Smooth muscle cell (in vitro differentiated cells): ENCODE measurements around the gene FHIP1A. TPM values are rescaled to one million over a fixed set of nuclear protein-coding genes. Genes with fewer than 3 reads are reported as not detected.

ENCODE experiments used
- DNase-seq: peaks from one replicate; lab custom pipeline; 2025; ENCODE audit not compliant: unreplicated experiment; lab: John Stamatoyannopoulos, UW
- H2AFZ ChIP-seq: fragments of 200-600 bp; sonication (generic); 2 replicates; pipeline ENCODE4 v1.6.0; 2016; ENCODE audit warnings: antibody characterized with exemption, low read depth, mild to moderate bottlenecking
- H3F3A ChIP-seq: fragments of 200-600 bp; sonication (generic); 2 replicates; pipeline ENCODE4 v1.6.0; 2017; ENCODE audit warnings: antibody characterized with exemption, low read depth
- H3K27ac ChIP-seq: fragments of 200-600 bp; sonication (generic); 2 replicates; pipeline ENCODE4 v1.5.1; 2016; ENCODE audit warnings: low read depth, mild to moderate bottlenecking
- H3K27me3 ChIP-seq: fragments of 200-600 bp; sonication (generic); 2 replicates; pipeline ENCODE4 v1.6.1; 2016; ENCODE audit warnings: low read depth, mild to moderate bottlenecking
- H3K36me3 ChIP-seq: fragments of 200-600 bp; sonication (generic); 2 replicates; pipeline ENCODE4 v1.5.1; 2016; ENCODE audit warnings: low read depth
- H3K4me1 ChIP-seq: fragments of 200-600 bp; sonication (generic); 2 replicates; pipeline ENCODE4 v1.5.1; 2016; ENCODE audit warnings: low read depth
- H3K4me2 ChIP-seq: fragments of 200-600 bp; sonication (generic); 2 replicates; pipeline ENCODE4 v1.6.0; 2016; ENCODE audit warnings: mild to moderate bottlenecking
- H3K4me3 ChIP-seq: fragments of 200-600 bp; sonication (generic); 2 replicates; pipeline ENCODE4 v1.5.1; 2016; ENCODE audit warnings: mild to moderate bottlenecking
- H3K79me2 ChIP-seq: fragments of 200-600 bp; sonication (generic); 2 replicates; pipeline ENCODE4 v1.6.0; 2016; ENCODE audit warnings: low read depth, mild to moderate bottlenecking
- H3K9ac ChIP-seq: fragments of 200-600 bp; sonication (generic); 2 replicates; pipeline ENCODE4 v1.6.0; 2016; ENCODE audit warnings: low read depth
- H3K9me3 ChIP-seq: fragments of 200-600 bp; sonication (generic); replicated peaks from 2 replicates; pipeline ENCODE4 v1.5.1; 2016; ENCODE audit warnings: low read depth
- H4K20me1 ChIP-seq: fragments of 200-600 bp; sonication (generic); 2 replicates; pipeline ENCODE4 v1.6.0; 2016; ENCODE audit warnings: low read depth
- WGBS: methylation state at CpG from one replicate; pipeline ENCODE4 v1.1.7; 2016; ENCODE audit warnings: low lambda C conversion rate; 5-methylcytosine and 5-hydroxymethylcytosine counted together
- polyA plus RNA-seq: library from polyadenylated mRNA; unstranded; fragments of >200 nt; fragmentation: Nextera tagmentation; extraction: Ambion mirVana; gene quantifications from 2 replicates; pipeline ENCODE4 v1.2.1, GENCODE V29; 2016
- total RNA-seq: library from RNA; depleted of rRNA; stranded (reverse); fragments of >200 nt; gene quantifications from 2 replicates; pipeline ENCODE4 v1.2.3, GENCODE V29; 2014
- TF ChIP-seq, protein P1 (sequence below): fragments of 200-600 bp; sonication (generic); IDR thresholded peaks from 2 replicates; pipeline ENCODE4 v1.5.1; 2017; ENCODE audit warnings: borderline replicate concordance, mild to moderate bottlenecking, antibody characterized with exemption; ENCODE audit not compliant: insufficient read depth, poor library complexity, severe bottlenecking

Gene FHIP1A
- total and polyA plus RNA-seq, 2 experiments from 2014 or later = 0.48 to 4.1 TPM

DNA sequence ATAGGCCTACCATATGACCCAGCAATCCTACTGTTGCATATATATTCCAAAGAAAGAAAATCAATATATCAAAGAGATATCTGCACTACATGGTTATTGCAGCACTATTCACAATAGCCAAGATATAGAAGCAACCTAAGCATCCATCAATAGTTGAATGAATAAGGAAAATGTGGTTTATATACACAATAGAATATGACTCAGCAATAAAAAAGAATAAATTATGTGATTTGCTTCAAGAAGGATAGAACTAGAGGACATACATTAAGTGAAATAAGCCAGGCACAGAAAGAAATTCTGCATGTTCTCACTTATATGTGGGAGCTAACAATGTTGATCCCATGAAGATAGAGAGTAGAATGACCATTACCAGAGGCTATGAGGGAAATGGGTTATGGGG, 13.1 kb upstream of the FHIP1A start:
- Histone ChIP-seq H3F3A (no peaks in the 10 kb centered on the region), H4K20me1 (no peaks in the 10 kb centered on the region), H3K4me3 (no peak overlapping the region), H3K36me3 (no peaks in the 10 kb centered on the region), H3K79me2 (no peaks in the 10 kb centered on the region), H2AFZ (no peak overlapping the region), H3K4me2 (no peak overlapping the region), H3K9ac (no peak overlapping the region), H3K27me3 (no peaks in the 10 kb centered on the region), H3K9me3 (no peaks in the 10 kb centered on the region), H3K27ac (no peak overlapping the region), H3K4me1 (no peaks in the 10 kb centered on the region)
- TF ChIP-seq, protein P1, sequence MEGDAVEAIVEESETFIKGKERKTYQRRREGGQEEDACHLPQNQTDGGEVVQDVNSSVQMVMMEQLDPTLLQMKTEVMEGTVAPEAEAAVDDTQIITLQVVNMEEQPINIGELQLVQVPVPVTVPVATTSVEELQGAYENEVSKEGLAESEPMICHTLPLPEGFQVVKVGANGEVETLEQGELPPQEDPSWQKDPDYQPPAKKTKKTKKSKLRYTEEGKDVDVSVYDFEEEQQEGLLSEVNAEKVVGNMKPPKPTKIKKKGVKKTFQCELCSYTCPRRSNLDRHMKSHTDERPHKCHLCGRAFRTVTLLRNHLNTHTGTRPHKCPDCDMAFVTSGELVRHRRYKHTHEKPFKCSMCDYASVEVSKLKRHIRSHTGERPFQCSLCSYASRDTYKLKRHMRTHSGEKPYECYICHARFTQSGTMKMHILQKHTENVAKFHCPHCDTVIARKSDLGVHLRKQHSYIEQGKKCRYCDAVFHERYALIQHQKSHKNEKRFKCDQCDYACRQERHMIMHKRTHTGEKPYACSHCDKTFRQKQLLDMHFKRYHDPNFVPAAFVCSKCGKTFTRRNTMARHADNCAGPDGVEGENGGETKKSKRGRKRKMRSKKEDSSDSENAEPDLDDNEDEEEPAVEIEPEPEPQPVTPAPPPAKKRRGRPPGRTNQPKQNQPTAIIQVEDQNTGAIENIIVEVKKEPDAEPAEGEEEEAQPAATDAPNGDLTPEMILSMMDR = no peak
- DNase-seq = no peak

DNA sequence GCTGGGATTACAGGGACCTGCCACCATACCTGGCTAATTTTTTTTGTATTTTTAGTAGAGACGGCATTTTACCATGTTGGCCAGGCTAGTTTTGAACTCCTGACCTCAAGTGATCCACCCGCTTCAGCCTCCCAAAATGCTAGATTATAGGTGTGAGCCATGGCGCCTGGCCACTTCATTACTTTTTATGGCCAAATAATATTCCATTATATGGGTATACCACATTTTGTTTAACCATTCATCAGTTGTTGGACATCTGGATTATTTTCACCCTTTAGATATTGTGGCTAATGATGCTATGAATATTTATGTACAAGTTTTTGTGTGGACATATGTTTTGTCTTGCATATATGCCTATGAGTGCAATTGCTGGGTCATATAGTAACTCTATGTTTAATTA, 8.6 kb upstream of the FHIP1A start:
- H3K27me3 ChIP-seq = no peaks in the 10 kb centered on the region
- TF ChIP-seq, protein P1 = no peak
- no peak overlapping the region for H3K4me2 ChIP-seq
- 91% methylated on average over 3 of the region's 3 CpGs for WGBS
- H2AFZ ChIP-seq = no peak overlapping the region
- H4K20me1 ChIP-seq = no peaks in the 10 kb centered on the region
- H3F3A ChIP-seq = no peaks in the 10 kb centered on the region
- no peak for DNase-seq
- H3K36me3 ChIP-seq = no peaks in the 10 kb centered on the region
- H3K79me2 ChIP-seq = no peaks in the 10 kb centered on the region
- H3K4me1 ChIP-seq = no peaks in the 10 kb centered on the region
- H3K4me3 ChIP-seq = no peak overlapping the region
- no peak overlapping the region for H3K27ac ChIP-seq
- H3K9me3 ChIP-seq = no peaks in the 10 kb centered on the region
- no peak overlapping the region for H3K9ac ChIP-seq

DNA sequence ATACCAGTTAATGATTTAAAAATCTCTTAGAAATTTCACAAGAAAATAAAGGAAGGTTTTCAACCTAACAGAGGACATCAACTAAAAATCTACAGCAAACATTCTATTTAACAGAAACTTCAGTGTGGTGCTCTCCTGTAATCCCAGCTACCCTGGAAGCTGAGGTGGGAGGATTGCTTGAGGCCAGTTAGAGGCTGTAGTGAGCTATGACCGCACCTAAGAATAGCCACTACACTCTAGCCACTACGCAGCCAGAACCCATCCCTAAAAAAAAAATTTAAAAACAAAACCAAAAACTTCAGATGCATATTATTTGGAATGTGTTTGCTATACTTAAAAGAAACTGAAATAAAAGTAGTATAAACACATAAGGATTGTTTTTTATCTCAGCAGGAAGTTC, 7.2 kb upstream of the FHIP1A start:
- TF ChIP-seq, protein P1 = no peak
- Histone ChIP-seq H4K20me1 (no peaks in the 10 kb centered on the region), H3K27ac (no peak overlapping the region), H3K4me2 (no peak overlapping the region), H3K79me2 (no peaks in the 10 kb centered on the region), H3K27me3 (peaks cover 5% of the 10 kb centered on the region), H3F3A (no peaks in the 10 kb centered on the region), H3K36me3 (no peaks in the 10 kb centered on the region), H3K9ac (no peak overlapping the region), H3K4me3 (no peak overlapping the region), H3K4me1 (no peaks in the 10 kb centered on the region), H2AFZ (no peak overlapping the region), H3K9me3 (no peaks in the 10 kb centered on the region)
- no peak for DNase-seq
- WGBS = 97% methylated on average over 2 of the region's 2 CpGs

DNA sequence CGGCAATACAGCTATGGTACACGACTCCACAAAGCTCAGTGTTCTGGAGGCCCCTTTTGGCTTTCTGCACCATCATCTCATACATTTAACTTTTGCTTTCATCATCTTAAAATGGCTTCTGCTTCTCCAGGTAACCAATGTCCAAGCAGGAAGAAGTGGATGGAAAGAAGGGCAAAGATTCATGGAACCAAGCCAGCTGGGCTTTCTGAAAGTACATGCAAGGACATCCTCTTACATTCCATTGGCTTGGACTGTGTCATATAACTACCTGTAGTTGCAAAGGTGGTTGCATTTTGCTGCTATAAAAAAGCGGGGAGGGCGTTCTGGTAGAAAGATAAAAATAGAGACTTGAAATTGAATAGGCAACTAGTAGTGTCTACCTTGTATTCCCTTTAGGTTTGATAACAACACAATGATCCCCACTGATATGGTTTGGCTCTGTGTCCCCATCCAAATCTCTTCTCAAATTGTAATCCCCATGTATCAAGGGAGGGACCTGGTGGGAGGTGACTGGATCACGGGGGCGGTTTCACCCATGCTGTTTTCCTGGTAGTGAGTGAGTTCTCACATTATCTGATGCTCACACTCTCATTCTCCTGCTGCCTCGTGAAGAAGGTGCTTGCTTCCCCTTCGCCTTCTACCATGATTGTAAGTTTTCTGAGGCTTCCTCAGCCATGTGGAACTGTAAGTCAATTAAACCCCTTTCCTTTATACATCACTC, 6.7 kb upstream of the FHIP1A start:
- H3K4me2 ChIP-seq = no peak overlapping the region
- H3K27ac ChIP-seq = no peak overlapping the region
- no peaks in the 10 kb centered on the region for H4K20me1 ChIP-seq
- H3K4me3 ChIP-seq = no peak overlapping the region
- H3K9me3 ChIP-seq = no peaks in the 10 kb centered on the region
- peaks cover 10% of the 10 kb centered on the region for H3K27me3 ChIP-seq
- 90% methylated on average over 8 of the region's 8 CpGs for WGBS
- no peaks in the 10 kb centered on the region for H3K79me2 ChIP-seq
- H3K9ac ChIP-seq = no peak overlapping the region
- H3K4me1 ChIP-seq = no peaks in the 10 kb centered on the region
- no peaks in the 10 kb centered on the region for H3F3A ChIP-seq
- no peak for DNase-seq
- TF ChIP-seq, protein P1 = no peak
- H3K36me3 ChIP-seq = no peaks in the 10 kb centered on the region
- H2AFZ ChIP-seq = no peak overlapping the region
